ENCODE measurements around the gene CCDC110. TPM values are rescaled to one million over a fixed set of nuclear protein-coding genes. Genes with fewer than 3 reads are reported as not detected.

CCDC110 gene
- total and polyA plus RNA-seq, 2 of the 13 experiments (the other 11 are each of a cell fraction or from before 2014, with no cell fraction given), result not detected

DNA sequence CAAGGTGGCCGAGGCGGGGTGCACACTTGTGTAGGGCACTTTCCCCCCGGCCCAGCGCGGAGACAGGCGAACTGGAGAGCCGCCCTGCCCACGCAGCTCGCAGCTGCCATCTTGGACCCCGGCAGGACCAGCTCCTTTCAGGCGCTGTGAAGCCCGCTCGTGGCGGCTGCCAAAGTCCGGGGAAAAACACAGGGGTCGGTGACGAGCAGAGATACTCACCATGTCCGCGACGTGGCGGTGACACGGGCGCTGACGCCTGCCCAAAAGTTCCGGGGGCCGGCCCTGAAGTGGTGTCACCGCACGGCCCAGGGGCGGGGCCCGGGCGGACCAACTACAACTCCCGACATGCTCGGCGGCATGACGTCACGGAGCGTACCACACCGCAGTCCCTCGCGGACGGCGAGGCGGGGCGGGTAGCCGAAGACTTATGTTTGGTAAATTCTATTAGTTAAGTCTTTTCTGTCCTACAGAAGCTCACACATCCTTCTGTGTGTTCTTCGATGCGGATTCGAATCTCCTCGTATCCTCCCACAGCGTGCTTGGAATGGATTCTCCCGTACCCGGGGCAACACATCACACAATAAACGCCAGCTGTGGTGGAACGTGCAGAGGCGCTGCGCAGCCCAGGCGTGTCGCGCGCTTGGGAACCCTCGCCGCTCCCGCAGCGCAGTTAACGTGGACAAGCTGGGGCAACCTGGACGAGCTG is 45.7 kb downstream of the CCDC110 start, which contains the start of gene UFSP2 (continued):
- TF ChIP-seq, protein P1, sequence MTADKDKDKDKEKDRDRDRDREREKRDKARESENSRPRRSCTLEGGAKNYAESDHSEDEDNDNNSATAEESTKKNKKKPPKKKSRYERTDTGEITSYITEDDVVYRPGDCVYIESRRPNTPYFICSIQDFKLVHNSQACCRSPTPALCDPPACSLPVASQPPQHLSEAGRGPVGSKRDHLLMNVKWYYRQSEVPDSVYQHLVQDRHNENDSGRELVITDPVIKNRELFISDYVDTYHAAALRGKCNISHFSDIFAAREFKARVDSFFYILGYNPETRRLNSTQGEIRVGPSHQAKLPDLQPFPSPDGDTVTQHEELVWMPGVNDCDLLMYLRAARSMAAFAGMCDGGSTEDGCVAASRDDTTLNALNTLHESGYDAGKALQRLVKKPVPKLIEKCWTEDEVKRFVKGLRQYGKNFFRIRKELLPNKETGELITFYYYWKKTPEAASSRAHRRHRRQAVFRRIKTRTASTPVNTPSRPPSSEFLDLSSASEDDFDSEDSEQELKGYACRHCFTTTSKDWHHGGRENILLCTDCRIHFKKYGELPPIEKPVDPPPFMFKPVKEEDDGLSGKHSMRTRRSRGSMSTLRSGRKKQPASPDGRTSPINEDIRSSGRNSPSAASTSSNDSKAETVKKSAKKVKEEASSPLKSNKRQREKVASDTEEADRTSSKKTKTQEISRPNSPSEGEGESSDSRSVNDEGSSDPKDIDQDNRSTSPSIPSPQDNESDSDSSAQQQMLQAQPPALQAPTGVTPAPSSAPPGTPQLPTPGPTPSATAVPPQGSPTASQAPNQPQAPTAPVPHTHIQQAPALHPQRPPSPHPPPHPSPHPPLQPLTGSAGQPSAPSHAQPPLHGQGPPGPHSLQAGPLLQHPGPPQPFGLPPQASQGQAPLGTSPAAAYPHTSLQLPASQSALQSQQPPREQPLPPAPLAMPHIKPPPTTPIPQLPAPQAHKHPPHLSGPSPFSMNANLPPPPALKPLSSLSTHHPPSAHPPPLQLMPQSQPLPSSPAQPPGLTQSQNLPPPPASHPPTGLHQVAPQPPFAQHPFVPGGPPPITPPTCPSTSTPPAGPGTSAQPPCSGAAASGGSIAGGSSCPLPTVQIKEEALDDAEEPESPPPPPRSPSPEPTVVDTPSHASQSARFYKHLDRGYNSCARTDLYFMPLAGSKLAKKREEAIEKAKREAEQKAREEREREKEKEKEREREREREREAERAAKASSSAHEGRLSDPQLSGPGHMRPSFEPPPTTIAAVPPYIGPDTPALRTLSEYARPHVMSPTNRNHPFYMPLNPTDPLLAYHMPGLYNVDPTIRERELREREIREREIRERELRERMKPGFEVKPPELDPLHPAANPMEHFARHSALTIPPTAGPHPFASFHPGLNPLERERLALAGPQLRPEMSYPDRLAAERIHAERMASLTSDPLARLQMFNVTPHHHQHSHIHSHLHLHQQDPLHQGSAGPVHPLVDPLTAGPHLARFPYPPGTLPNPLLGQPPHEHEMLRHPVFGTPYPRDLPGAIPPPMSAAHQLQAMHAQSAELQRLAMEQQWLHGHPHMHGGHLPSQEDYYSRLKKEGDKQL (CRISPR knock-in tag; IDR thresholded peaks at IDR 0.05; ENCODE audit: low read depth), result no peak
- TF ChIP-seq ZNF792 (CRISPR knock-in tag; IDR thresholded peaks at IDR 0.05) (no peak; the same call in 1 of the 2 replicates), ZNF589 (CRISPR knock-in tag; conservative IDR thresholded peaks at IDR 0.05) (0 out of 2 replicates have a peak, but pooled peaks have one; percentile 11), THYN1 (CRISPR knock-in tag; IDR thresholded peaks at IDR 0.05; ENCODE audit: borderline replicate concordance, low read depth) (no peak), TCF12 (IDR thresholded peaks at IDR 0.05) (no peak), TCF12 (CRISPR knock-in tag; IDR thresholded peaks at IDR 0.05) (peak; percentile 77; the same call in 1 of the 2 replicates), WIZ (CRISPR knock-in tag; IDR thresholded peaks at IDR 0.05) (no peak), ZNF564 (CRISPR knock-in tag; IDR thresholded peaks at IDR 0.05) (0 out of 2 replicates have a peak, but pooled peaks have one; percentile 10), TBX2 (CRISPR knock-in tag; IDR thresholded peaks at IDR 0.05; ENCODE audit: borderline replicate concordance) (peak; percentile 83), GTF3A (CRISPR knock-in tag; conservative IDR thresholded peaks at IDR 0.05) (0 out of 2 replicates have a peak, but pooled peaks have one; percentile 64), SETDB1 (CRISPR knock-in tag; IDR thresholded peaks at IDR 0.05; ENCODE audit: borderline replicate concordance) (no peak), EEA1 (CRISPR knock-in tag; IDR thresholded peaks at IDR 0.05; ENCODE audit: borderline replicate concordance) (no peak), MAFF (IDR thresholded peaks at IDR 0.05; ENCODE audit: low read depth, low read length) (no peak), KDM2A (CRISPR knock-in tag; IDR thresholded peaks at IDR 0.05; ENCODE audit: borderline replicate concordance, low read depth) (peak; percentile 88), ZNF766 (CRISPR knock-in tag; IDR thresholded peaks at IDR 0.05; ENCODE audit: borderline replicate concordance) (0 out of 2 replicates have a peak, but pooled peaks have one; percentile 43), MIER3 (CRISPR knock-in tag; IDR thresholded peaks at IDR 0.05; ENCODE audit: borderline replicate concordance) (peak; percentile 60; the same call in 1 of the 2 replicates), ZFP41 (CRISPR knock-in tag; IDR thresholded peaks at IDR 0.05; ENCODE audit: borderline replicate concordance) (no peak)
- TF ChIP-seq, protein P2, sequence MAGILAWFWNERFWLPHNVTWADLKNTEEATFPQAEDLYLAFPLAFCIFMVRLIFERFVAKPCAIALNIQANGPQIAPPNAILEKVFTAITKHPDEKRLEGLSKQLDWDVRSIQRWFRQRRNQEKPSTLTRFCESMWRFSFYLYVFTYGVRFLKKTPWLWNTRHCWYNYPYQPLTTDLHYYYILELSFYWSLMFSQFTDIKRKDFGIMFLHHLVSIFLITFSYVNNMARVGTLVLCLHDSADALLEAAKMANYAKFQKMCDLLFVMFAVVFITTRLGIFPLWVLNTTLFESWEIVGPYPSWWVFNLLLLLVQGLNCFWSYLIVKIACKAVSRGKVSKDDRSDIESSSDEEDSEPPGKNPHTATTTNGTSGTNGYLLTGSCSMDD (CRISPR knock-in tag; IDR thresholded peaks at IDR 0.05), result no peak
- TF ChIP-seq, protein P3, sequence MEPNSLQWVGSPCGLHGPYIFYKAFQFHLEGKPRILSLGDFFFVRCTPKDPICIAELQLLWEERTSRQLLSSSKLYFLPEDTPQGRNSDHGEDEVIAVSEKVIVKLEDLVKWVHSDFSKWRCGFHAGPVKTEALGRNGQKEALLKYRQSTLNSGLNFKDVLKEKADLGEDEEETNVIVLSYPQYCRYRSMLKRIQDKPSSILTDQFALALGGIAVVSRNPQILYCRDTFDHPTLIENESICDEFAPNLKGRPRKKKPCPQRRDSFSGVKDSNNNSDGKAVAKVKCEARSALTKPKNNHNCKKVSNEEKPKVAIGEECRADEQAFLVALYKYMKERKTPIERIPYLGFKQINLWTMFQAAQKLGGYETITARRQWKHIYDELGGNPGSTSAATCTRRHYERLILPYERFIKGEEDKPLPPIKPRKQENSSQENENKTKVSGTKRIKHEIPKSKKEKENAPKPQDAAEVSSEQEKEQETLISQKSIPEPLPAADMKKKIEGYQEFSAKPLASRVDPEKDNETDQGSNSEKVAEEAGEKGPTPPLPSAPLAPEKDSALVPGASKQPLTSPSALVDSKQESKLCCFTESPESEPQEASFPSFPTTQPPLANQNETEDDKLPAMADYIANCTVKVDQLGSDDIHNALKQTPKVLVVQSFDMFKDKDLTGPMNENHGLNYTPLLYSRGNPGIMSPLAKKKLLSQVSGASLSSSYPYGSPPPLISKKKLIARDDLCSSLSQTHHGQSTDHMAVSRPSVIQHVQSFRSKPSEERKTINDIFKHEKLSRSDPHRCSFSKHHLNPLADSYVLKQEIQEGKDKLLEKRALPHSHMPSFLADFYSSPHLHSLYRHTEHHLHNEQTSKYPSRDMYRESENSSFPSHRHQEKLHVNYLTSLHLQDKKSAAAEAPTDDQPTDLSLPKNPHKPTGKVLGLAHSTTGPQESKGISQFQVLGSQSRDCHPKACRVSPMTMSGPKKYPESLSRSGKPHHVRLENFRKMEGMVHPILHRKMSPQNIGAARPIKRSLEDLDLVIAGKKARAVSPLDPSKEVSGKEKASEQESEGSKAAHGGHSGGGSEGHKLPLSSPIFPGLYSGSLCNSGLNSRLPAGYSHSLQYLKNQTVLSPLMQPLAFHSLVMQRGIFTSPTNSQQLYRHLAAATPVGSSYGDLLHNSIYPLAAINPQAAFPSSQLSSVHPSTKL (CRISPR knock-in tag; IDR thresholded peaks at IDR 0.05), result no peak; the same call in 1 of the 2 replicates
